SJSA1 (cell line): Measurements from ENCODE around the gene HSP90AB1. TPM values are rescaled to one million over a fixed set of nuclear protein-coding genes. Genes with fewer than 3 reads are reported as not detected.

Experiments used
- DNase-seq, 2 experiments: peaks; one replicate each; pipeline ENCODE4 v3.0.0-alpha.2; 2015 to 2020; ENCODE audit warnings: low spot score in 2 of 2, low read depth in 1 of 2
- H3K27ac ChIP-seq: fragments of 250-450 bp; sonication (Bioruptor Pico); 2 replicates; pipeline ENCODE4 v1.5.1; 2020; ENCODE audit warnings: mild to moderate bottlenecking, moderate library complexity
- H3K27me3 ChIP-seq: fragments of 250-450 bp; sonication (Bioruptor Pico); replicated peaks from 2 replicates; pipeline ENCODE4 v1.5.1; 2020; ENCODE audit warnings: mild to moderate bottlenecking, moderate library complexity
- H3K36me3 ChIP-seq: fragments of 250-450 bp; sonication (Bioruptor Pico); 2 replicates; pipeline ENCODE4 v1.5.1; 2020; ENCODE audit warnings: mild to moderate bottlenecking
- H3K4me1 ChIP-seq: fragments of 250-450 bp; sonication (Bioruptor Pico); replicated peaks from 2 replicates; pipeline ENCODE4 v1.6.1; 2021; ENCODE audit warnings: mild to moderate bottlenecking
- H3K4me3 ChIP-seq: fragments of 250-450 bp; sonication (Bioruptor Pico); 2 replicates; pipeline ENCODE4 v1.5.1; 2020; ENCODE audit warnings: mild to moderate bottlenecking
- H3K9me3 ChIP-seq: fragments of 250-450 bp; sonication (Bioruptor Pico); replicated peaks from 2 replicates; pipeline ENCODE4 v1.5.1; 2020; ENCODE audit warnings: mild to moderate bottlenecking
- total RNA-seq: library from RNA; depleted of rRNA; stranded (reverse); fragments of >200 nt; shearing (Covaris generic); gene quantifications from 2 replicates; pipeline ENCODE4 v1.2.3, GENCODE V29; 2014

Gene HSP90AB1
- total RNA-seq, 1 experiment from 2014 or later, result 1,548 TPM

DNA sequence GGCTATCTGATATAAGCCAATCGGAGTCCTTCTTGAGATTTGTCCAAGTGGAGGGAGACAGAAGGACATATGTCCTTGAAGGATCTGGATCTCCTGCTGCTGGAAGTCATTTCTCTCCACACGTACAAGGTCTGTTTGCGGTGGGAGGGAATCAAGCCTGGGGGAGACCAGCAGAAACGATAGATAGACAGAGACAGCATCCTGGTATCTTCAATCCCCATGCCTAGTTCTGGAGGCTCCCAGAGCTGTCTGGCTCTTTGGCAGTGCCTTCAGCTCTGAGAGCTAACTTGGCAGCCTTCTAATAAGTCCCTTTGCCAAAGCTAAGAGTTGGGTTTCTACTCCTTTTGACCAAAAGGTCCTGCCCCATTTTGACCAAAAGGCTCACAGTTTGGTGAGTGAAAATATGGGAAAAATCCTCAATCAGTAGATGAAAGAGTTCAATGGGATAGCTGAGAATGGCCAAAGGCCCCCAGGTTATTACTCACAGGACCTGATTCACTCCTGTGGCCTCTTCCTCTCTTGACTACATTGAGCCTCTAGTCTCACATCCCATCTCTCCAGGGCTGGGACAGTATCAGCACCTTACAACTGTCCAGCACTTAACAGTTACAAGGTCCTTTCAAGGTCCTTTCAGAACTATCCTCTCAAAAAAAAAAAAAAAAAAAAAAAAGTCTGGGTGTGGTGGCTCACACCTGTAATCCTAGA, 45.9 kb downstream of the HSP90AB1 start:
- Histone ChIP-seq H3K9me3 (no peaks in the 10 kb centered on the region), H3K4me1 (peaks cover 8% of the 10 kb centered on the region), H3K36me3 (no peaks in the 10 kb centered on the region), H3K27ac (no peak overlapping the region), H3K4me3 (no peak overlapping the region), H3K27me3 (peaks cover 76% of the 10 kb centered on the region)
- no peak for DNase-seq

GRCh38 chr6:44294832-44295791, 48.2 kb downstream of the HSP90AB1 start:
- H3K27ac ChIP-seq, result no peak overlapping the region
- no peak overlapping the region for H3K4me3 ChIP-seq
- H3K9me3 ChIP-seq, result no peaks in the 10 kb centered on the region
- peaks cover 10% of the 10 kb centered on the region for H3K4me1 ChIP-seq
- no peak for DNase-seq
- H3K36me3 ChIP-seq, result peaks cover 2% of the 10 kb centered on the region
- H3K27me3 ChIP-seq, result peaks cover 68% of the 10 kb centered on the region

- Histone ChIP-seq H3K27ac (no peak overlapping the region), H3K4me3 (no peak overlapping the region), H3K4me1 (peaks cover 10% of the 10 kb centered on the region), H3K27me3 (peaks cover 46% of the 10 kb centered on the region), H3K36me3 (peaks cover 24% of the 10 kb centered on the region), H3K9me3 (no peaks in the 10 kb centered on the region)
- no peak for DNase-seq
Observed at GRCh38 chr6:44297063-44298038, 50.5 kb downstream of the HSP90AB1 start.

DNA sequence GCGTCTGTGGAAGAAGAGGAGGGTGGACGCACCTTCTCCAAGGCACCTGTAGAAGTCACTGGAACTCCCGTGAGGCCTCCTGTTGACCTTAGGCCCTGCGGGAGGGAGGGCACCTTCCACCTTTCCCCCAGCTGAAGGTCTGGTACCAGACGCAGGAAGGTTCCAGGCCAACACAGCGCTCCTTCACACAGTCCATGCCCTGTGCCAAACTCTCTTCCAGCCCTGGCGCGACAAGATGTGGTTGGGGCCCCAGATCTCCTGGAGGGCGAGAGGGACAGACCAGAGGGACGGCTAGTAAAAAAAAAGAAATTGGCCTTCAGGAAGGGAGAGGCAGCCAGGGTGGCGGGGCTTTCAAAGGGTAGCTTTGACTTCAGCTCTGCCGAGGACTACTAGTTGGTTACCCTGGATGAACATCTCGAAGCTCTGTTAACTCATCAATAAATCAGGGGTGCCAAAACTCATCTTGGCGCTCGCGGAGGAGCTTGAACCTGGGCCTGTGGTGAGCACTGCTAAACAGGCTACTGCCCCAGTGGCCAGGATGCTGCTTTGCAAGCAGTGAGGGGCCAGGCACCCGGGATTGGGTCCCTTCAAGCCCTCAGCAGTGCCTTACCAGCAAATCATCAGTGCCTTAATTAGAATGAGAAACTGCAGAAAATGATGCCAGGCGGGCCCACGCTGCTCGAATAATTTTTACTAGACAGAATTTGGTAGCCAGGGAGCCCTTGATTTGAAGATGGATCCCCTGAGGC, 51.3 kb downstream of the HSP90AB1 start:
- DNase-seq, result no peak
- Histone ChIP-seq H3K4me3 (no peak overlapping the region), H3K9me3 (no peaks in the 10 kb centered on the region), H3K27me3 (peaks cover 39% of the 10 kb centered on the region), H3K36me3 (peaks cover 33% of the 10 kb centered on the region), H3K4me1 (peaks cover 10% of the 10 kb centered on the region), H3K27ac (no peak overlapping the region)

GRCh38 chr6:44298864-44299263, 52.0 kb downstream of the HSP90AB1 start:
- Histone ChIP-seq H3K9me3 (no peaks in the 10 kb centered on the region), H3K36me3 (peaks cover 39% of the 10 kb centered on the region), H3K27me3 (peaks cover 39% of the 10 kb centered on the region), H3K4me3 (no peak overlapping the region), H3K27ac (no peak overlapping the region), H3K4me1 (peaks cover 10% of the 10 kb centered on the region)
- no peak for DNase-seq

GRCh38 chr6:44300292-44300823, 53.5 kb downstream of the HSP90AB1 start:
- Histone ChIP-seq H3K27me3 (peaks cover 34% of the 10 kb centered on the region), H3K27ac (no peak overlapping the region), H3K9me3 (no peaks in the 10 kb centered on the region), H3K4me1 (peaks cover 10% of the 10 kb centered on the region), H3K4me3 (no peak overlapping the region), H3K36me3 (peaks cover 54% of the 10 kb centered on the region)
- no peak for DNase-seq

DNA sequence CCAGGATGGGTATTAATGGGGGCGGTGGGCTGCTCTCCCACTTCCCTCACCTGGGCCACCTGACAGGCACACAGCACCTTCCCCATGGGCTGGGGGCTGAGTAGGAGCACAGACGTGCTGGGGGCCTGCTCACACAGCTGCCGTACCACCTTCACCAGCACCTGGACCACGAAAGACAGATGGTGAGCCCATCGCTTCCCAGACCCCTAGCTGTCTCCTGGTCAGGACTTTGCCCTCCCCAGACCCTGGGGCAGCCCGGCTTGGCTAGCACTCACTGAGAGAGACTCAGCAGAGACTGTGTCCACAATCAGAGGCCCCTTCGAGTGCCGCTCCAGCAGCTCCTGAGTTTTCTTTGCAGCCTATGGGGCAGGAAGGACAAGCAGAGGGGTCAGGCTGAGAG, 54.2 kb downstream of the HSP90AB1 start:
- no peak overlapping the region for H3K4me3 ChIP-seq
- no peak overlapping the region for H3K27ac ChIP-seq
- H3K4me1 ChIP-seq, result peaks cover 10% of the 10 kb centered on the region
- no peaks in the 10 kb centered on the region for H3K9me3 ChIP-seq
- DNase-seq, result no peak
- peaks cover 61% of the 10 kb centered on the region for H3K36me3 ChIP-seq
- H3K27me3 ChIP-seq, result peaks cover 27% of the 10 kb centered on the region

DNA sequence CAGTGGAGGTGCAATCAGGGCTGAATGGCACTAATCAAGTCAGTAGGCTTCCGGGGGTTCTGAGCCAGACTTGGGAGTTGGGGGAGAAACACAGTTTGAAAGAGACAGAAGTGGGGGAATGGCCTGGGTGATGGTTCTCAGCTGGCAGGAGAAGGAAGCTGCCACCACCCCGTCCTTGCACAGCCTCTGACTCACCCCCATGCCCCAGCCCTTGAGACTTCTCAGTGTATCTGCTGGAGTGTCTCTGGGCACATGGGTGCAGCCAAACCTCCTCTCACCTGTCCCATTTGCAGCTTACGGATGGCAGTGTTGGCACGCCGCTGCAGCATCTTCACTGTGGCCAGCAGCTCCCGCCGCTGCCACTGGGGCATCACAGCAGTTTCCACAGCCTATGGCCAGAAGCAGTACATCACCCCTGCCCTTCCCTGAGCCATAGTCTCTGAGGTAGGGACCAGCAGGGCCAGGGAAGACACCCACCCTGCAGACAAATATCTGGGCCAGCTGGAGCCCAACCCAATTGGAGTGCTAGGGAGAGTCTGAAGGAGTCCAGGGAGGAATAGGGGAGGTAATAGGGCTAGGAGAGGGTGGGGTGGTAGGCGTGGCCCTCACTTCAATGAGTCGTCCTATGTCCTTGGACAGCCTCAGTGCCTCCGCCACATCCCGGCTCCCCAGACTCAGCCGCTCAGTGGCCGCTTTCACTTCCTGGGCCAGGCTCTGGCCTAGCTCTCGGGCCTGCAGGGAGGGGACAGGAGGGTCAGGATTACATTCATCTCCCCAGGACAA, 55.1 kb downstream of the HSP90AB1 start:
- H3K27ac ChIP-seq, result no peak overlapping the region
- peaks cover 10% of the 10 kb centered on the region for H3K4me1 ChIP-seq
- H3K27me3 ChIP-seq, result peaks cover 19% of the 10 kb centered on the region
- no peak overlapping the region for H3K4me3 ChIP-seq
- peaks cover 70% of the 10 kb centered on the region for H3K36me3 ChIP-seq
- no peaks in the 10 kb centered on the region for H3K9me3 ChIP-seq
- no peak for DNase-seq

DNA sequence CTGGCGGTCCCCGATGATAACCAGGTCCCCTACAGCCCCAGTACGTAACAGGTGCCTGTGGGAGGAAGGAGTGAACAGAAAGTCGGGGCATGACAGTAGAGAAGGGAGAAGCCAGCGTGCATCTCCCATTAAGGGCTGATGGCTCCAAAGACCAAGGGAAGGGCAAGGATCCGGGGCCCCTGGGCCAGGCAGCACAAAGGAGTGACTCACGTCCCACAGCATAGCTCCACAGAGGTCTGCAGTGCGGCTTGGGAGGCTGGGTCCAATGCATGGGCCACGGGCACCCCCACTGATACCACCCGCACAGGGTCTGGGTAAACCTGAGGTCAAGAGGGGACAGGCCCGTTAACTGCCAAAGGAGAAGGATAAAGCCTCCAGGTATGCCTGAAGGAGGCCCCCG, 56.0 kb downstream of the HSP90AB1 start:
- no peak overlapping the region for H3K27ac ChIP-seq
- no peaks in the 10 kb centered on the region for H3K9me3 ChIP-seq
- DNase-seq, result no peak
- peaks cover 10% of the 10 kb centered on the region for H3K27me3 ChIP-seq
- H3K36me3 ChIP-seq, result peaks cover 76% of the 10 kb centered on the region
- H3K4me3 ChIP-seq, result no peak overlapping the region
- peaks cover 2% of the 10 kb centered on the region for H3K4me1 ChIP-seq
